ENCODE results near the gene NFKBIL1.

The NFKBIL1 gene

GRCh38 chr6:31578184-31579118 is 31.0 kb downstream of the NFKBIL1 start:
- Histone ChIP-seq H3K27me3 (ENCODE audit: control insufficient read depth in 3 of 3, insufficient read depth in 3 of 3, low read depth in 1 of 3, low read length in 3 of 3) (peaks cover 0 to 48% (median 12%) of the 10 kb centered on the region in 3 experiments), H2BK120ac (ENCODE audit: low read depth, low read length) (no peak overlapping the region), H3K79me1 (ENCODE audit: low read depth, low read length) (no peaks in the 10 kb centered on the region), H3K23ac (ENCODE audit: low read depth, low read length, poor library complexity) (no peak overlapping the region), H3K9ac (ENCODE audit: low read depth, low read length, poor library complexity) (no peak overlapping the region), H3K27ac (replicated peaks; ENCODE audit: low read length) (no peak overlapping the region), H3K4me2 (ENCODE audit: insufficient read depth, low read length, poor library complexity, severe bottlenecking) (no peak overlapping the region), H3K9me3 (replicated peaks in 1 of 2; ENCODE audit: control insufficient read depth in 2 of 2, insufficient read depth in 1 of 2, low read depth in 1 of 2, low read length in 2 of 2) (no peaks in the 10 kb centered on the region), H2BK15ac (ENCODE audit: low read length) (no peak overlapping the region), H4K91ac (ENCODE audit: low read depth, low read length, poor library complexity) (no peak overlapping the region), H4K8ac (ENCODE audit: low read depth, low read length) (no peak overlapping the region), H3K36me3 (replicated peaks in 1 of 2; ENCODE audit: control insufficient read depth in 2 of 2, insufficient read depth in 2 of 2, low read length in 2 of 2) (no peaks in the 10 kb centered on the region), H3K4me1 (ENCODE audit: control insufficient read depth in 2 of 2, insufficient read depth in 1 of 2, low read depth in 1 of 2, low read length in 2 of 2) (peaks cover 2 to 8% of the 10 kb centered on the region in 2 donors), H3K4me3 (ENCODE audit: low read length in 2 of 2) (no peak overlapping the region), H2AFZ (ENCODE audit: low read length) (no peak overlapping the region), H2BK5ac (ENCODE audit: low read length) (no peak overlapping the region), H3K18ac (ENCODE audit: low read length) (no peak overlapping the region), H3K4ac (ENCODE audit: low read length) (no peak overlapping the region), H3K14ac (ENCODE audit: low read length) (no peak overlapping the region), H2AK5ac (ENCODE audit: low read depth, low read length) (no peak overlapping the region), H2BK12ac (ENCODE audit: low read length) (no peak overlapping the region)
- WGBS, 2 donors (ENCODE audit: extremely low coverage in 2 of 2, insufficient read length in 2 of 2, insufficient replicate concordance in 1 of 2): no CpG with 5 or more reads among the region's 12 CpGs
- DNase-seq (ENCODE audit: low spot score): no peak

GRCh38 chr6:31579119-31579505 is 31.7 kb downstream of the NFKBIL1 start:
- no peak overlapping the region for H3K14ac ChIP-seq (ENCODE audit: low read length)
- H3K18ac ChIP-seq (ENCODE audit: low read length): no peak overlapping the region
- H3K27ac ChIP-seq (replicated peaks; ENCODE audit: low read length): no peak overlapping the region
- H3K9me3 ChIP-seq (replicated peaks in 1 of 2; ENCODE audit: control insufficient read depth in 2 of 2, insufficient read depth in 1 of 2, low read depth in 1 of 2, low read length in 2 of 2): no peaks in the 10 kb centered on the region
- no peak for DNase-seq (ENCODE audit: low spot score)
- H2BK12ac ChIP-seq (ENCODE audit: low read length): no peak overlapping the region
- no peaks in the 10 kb centered on the region for H3K79me1 ChIP-seq (ENCODE audit: low read depth, low read length)
- H3K4me1 ChIP-seq (ENCODE audit: control insufficient read depth in 2 of 2, insufficient read depth in 1 of 2, low read depth in 1 of 2, low read length in 2 of 2): peaks cover 2 to 7% of the 10 kb centered on the region in 2 donors
- H4K8ac ChIP-seq (ENCODE audit: low read depth, low read length): no peak overlapping the region
- no CpG with 5 or more reads among the region's 3 CpGs for WGBS, 2 donors (ENCODE audit: extremely low coverage in 2 of 2, insufficient read length in 2 of 2, insufficient replicate concordance in 1 of 2)
- no peak overlapping the region for H2BK120ac ChIP-seq (ENCODE audit: low read depth, low read length)
- H3K4me3 ChIP-seq (ENCODE audit: low read length in 2 of 2): no peak overlapping the region
- H2AFZ ChIP-seq (ENCODE audit: low read length): no peak overlapping the region
- H3K27me3 ChIP-seq (ENCODE audit: control insufficient read depth in 3 of 3, insufficient read depth in 3 of 3, low read depth in 1 of 3, low read length in 3 of 3): peaks cover 0 to 48% (median 12%) of the 10 kb centered on the region in 3 experiments
- H3K36me3 ChIP-seq (replicated peaks in 1 of 2; ENCODE audit: control insufficient read depth in 2 of 2, insufficient read depth in 2 of 2, low read length in 2 of 2): no peaks in the 10 kb centered on the region
- H3K4me2 ChIP-seq (ENCODE audit: insufficient read depth, low read length, poor library complexity, severe bottlenecking): no peak overlapping the region
- H2AK5ac ChIP-seq (ENCODE audit: low read depth, low read length): no peak overlapping the region
- H3K9ac ChIP-seq (ENCODE audit: low read depth, low read length, poor library complexity): no peak overlapping the region
- no peak overlapping the region for H3K23ac ChIP-seq (ENCODE audit: low read depth, low read length, poor library complexity)
- no peak overlapping the region for H3K4ac ChIP-seq (ENCODE audit: low read length)
- H4K91ac ChIP-seq (ENCODE audit: low read depth, low read length, poor library complexity): no peak overlapping the region
- no peak overlapping the region for H2BK5ac ChIP-seq (ENCODE audit: low read length)
- H2BK15ac ChIP-seq (ENCODE audit: low read length): no peak overlapping the region

- Histone ChIP-seq H4K8ac (ENCODE audit: low read depth, low read length) (no peak overlapping the region), H3K79me1 (ENCODE audit: low read depth, low read length) (no peaks in the 10 kb centered on the region), H3K14ac (ENCODE audit: low read length) (no peak overlapping the region), H2BK5ac (ENCODE audit: low read length) (no peak overlapping the region), H2BK12ac (ENCODE audit: low read length) (no peak overlapping the region), H3K27me3 (ENCODE audit: control insufficient read depth in 3 of 3, insufficient read depth in 3 of 3, low read depth in 1 of 3, low read length in 3 of 3) (peaks cover 0 to 48% (median 12%) of the 10 kb centered on the region in 3 experiments), H4K91ac (ENCODE audit: low read depth, low read length, poor library complexity) (no peak overlapping the region), H3K4me3 (ENCODE audit: low read length in 2 of 2) (no peak overlapping the region), H2AFZ (ENCODE audit: low read length) (peak overlapping the region; percentile 100), H2BK120ac (ENCODE audit: low read depth, low read length) (peak overlapping the region; percentile 10), H3K9me3 (replicated peaks in 1 of 2; ENCODE audit: control insufficient read depth in 2 of 2, insufficient read depth in 1 of 2, low read depth in 1 of 2, low read length in 2 of 2) (no peaks in the 10 kb centered on the region), H3K9ac (ENCODE audit: low read depth, low read length, poor library complexity) (no peak overlapping the region), H3K18ac (ENCODE audit: low read length) (no peak overlapping the region), H3K27ac (replicated peaks; ENCODE audit: low read length) (no peak overlapping the region), H2AK5ac (ENCODE audit: low read depth, low read length) (no peak overlapping the region), H3K4ac (ENCODE audit: low read length) (no peak overlapping the region), H3K4me1 (ENCODE audit: control insufficient read depth in 2 of 2, insufficient read depth in 1 of 2, low read depth in 1 of 2, low read length in 2 of 2) (peaks cover 2 to 7% of the 10 kb centered on the region in 2 donors), H3K36me3 (replicated peaks in 1 of 2; ENCODE audit: control insufficient read depth in 2 of 2, insufficient read depth in 2 of 2, low read length in 2 of 2) (no peaks in the 10 kb centered on the region), H3K23ac (ENCODE audit: low read depth, low read length, poor library complexity) (no peak overlapping the region), H3K4me2 (ENCODE audit: insufficient read depth, low read length, poor library complexity, severe bottlenecking) (no peak overlapping the region), H2BK15ac (ENCODE audit: low read length) (no peak overlapping the region)
- no peak for DNase-seq (ENCODE audit: low spot score)
- WGBS, 2 donors (ENCODE audit: extremely low coverage in 2 of 2, insufficient read length in 2 of 2, insufficient replicate concordance in 1 of 2): no CpG with 5 or more reads among the region's 8 CpGs
Measured at GRCh38 chr6:31579546-31580437, 32.4 kb downstream of the NFKBIL1 start.

GRCh38 chr6:31580438-31580740 is 33.0 kb downstream of the NFKBIL1 start:
- Histone ChIP-seq H4K91ac (ENCODE audit: low read depth, low read length, poor library complexity) (peak overlapping the region; percentile 41), H2AFZ (ENCODE audit: low read length) (peak overlapping the region; percentile 100), H2AK5ac (ENCODE audit: low read depth, low read length) (peak overlapping the region; percentile 78), H4K8ac (ENCODE audit: low read depth, low read length) (no peak overlapping the region), H3K4ac (ENCODE audit: low read length) (peak overlapping the region; percentile 31), H3K14ac (ENCODE audit: low read length) (no peak overlapping the region), H3K4me1 (ENCODE audit: control insufficient read depth in 2 of 2, insufficient read depth in 1 of 2, low read depth in 1 of 2, low read length in 2 of 2) (peaks cover 2 to 7% of the 10 kb centered on the region in 2 donors), H2BK120ac (ENCODE audit: low read depth, low read length) (peak overlapping the region; percentile 75), H3K79me1 (ENCODE audit: low read depth, low read length) (no peaks in the 10 kb centered on the region), H3K23ac (ENCODE audit: low read depth, low read length, poor library complexity) (peak overlapping the region; percentile 97), H2BK5ac (ENCODE audit: low read length) (no peak overlapping the region), H2BK15ac (ENCODE audit: low read length) (no peak overlapping the region), H3K18ac (ENCODE audit: low read length) (peak overlapping the region; percentile 98), H2BK12ac (ENCODE audit: low read length) (no peak overlapping the region), H3K27me3 (ENCODE audit: control insufficient read depth in 3 of 3, insufficient read depth in 3 of 3, low read depth in 1 of 3, low read length in 3 of 3) (peaks cover 0 to 42% (median 12%) of the 10 kb centered on the region in 3 experiments), H3K4me3 (ENCODE audit: low read length in 2 of 2) (peak overlapping the region; percentile 63 to 74), H3K9me3 (replicated peaks in 1 of 2; ENCODE audit: control insufficient read depth in 2 of 2, insufficient read depth in 1 of 2, low read depth in 1 of 2, low read length in 2 of 2) (no peaks in the 10 kb centered on the region), H3K4me2 (ENCODE audit: insufficient read depth, low read length, poor library complexity, severe bottlenecking) (peak overlapping the region; percentile 96), H3K9ac (ENCODE audit: low read depth, low read length, poor library complexity) (no peak overlapping the region), H3K36me3 (replicated peaks in 1 of 2; ENCODE audit: control insufficient read depth in 2 of 2, insufficient read depth in 2 of 2, low read length in 2 of 2) (no peaks in the 10 kb centered on the region), H3K27ac (replicated peaks; ENCODE audit: low read length) (no peak overlapping the region)
- no CpG with 5 or more reads among the region's 11 CpGs for WGBS, 2 donors (ENCODE audit: extremely low coverage in 2 of 2, insufficient read length in 2 of 2, insufficient replicate concordance in 1 of 2)
- DNase-seq (ENCODE audit: low spot score): peak; percentile 15
